WTC11 (cell line): ENCODE measurements around the gene TPP1. TPM values are rescaled to one million over a fixed set of nuclear protein-coding genes. Genes with fewer than 3 reads are reported as not detected.

Experiments
- ATAC-seq: fragments of 200-7000 bp; cut with Tn5 transposase; 2 replicates; pipeline ENCODE4 v1.10.0; 2021; ENCODE audit warnings: mild to moderate bottlenecking, moderate library complexity
- CTCF ChIA-PET: fragments of 300-600 bp; sonication (Branson Sonifier 250); formaldehyde crosslinking; loops from one replicate; lab custom pipeline; 2021; ENCODE audit warnings: antibody characterized with exemption; lab: Charles Lee
- POLR2A ChIA-PET: fragments of 350-600 bp; sonication (Branson Sonifier 250); formaldehyde crosslinking; loops from one replicate; lab custom pipeline; 2021; ENCODE audit warnings: antibody characterized with exemption; lab: Charles Lee
- DNase-seq: peaks from one replicate; pipeline ENCODE4 v3.0.0; 2021; ENCODE audit warnings: low spot score
- H3K27ac Mint-ChIP-seq: 2 replicates; pipeline ENCODE4 v1.8.0; 2021; ENCODE audit warnings: mixed read lengths
- H3K27me3 Mint-ChIP-seq: 2 replicates; pipeline ENCODE4 v1.8.0; 2021; ENCODE audit warnings: low read depth, mild to moderate bottlenecking, moderate library complexity, mixed read lengths
- H3K36me3 Mint-ChIP-seq: 2 replicates; pipeline ENCODE4 v1.8.0; 2021; ENCODE audit warnings: mixed read lengths
- H3K4me1 Mint-ChIP-seq: 2 replicates; pipeline ENCODE4 v1.8.0; 2022; ENCODE audit warnings: mixed read lengths
- H3K4me3 Mint-ChIP-seq: 2 replicates; pipeline ENCODE4 v1.8.0; 2021; ENCODE audit warnings: mild to moderate bottlenecking, moderate library complexity, mixed read lengths
- H3K9me3 Mint-ChIP-seq: 2 replicates; pipeline ENCODE4 v1.8.0; 2021; ENCODE audit warnings: mixed read lengths
- CBFB ChIP-seq: sonication (generic); formaldehyde crosslinking; IDR thresholded peaks from 2 replicates; pipeline ENCODE4 v1.8.1; 2022; ENCODE audit warnings: mild to moderate bottlenecking, low read depth, missing genetic modification reagents
- EMX1 ChIP-seq: fragments of 250-450 bp; sonication (Bioruptor Pico); IDR thresholded peaks from 2 replicates; pipeline ENCODE4 v1.8.0; 2021; ENCODE audit warnings: mild to moderate bottlenecking
- NFE2L1 ChIP-seq: sonication (generic); formaldehyde crosslinking; IDR thresholded peaks from 2 replicates; pipeline ENCODE4 v1.8.1; 2023; ENCODE audit warnings: missing genetic modification reagents
- NR1H2 ChIP-seq: sonication (generic); formaldehyde crosslinking; IDR thresholded peaks from 2 replicates; pipeline ENCODE4 v1.9.0; 2021; ENCODE audit warnings: mild to moderate bottlenecking, moderate library complexity, missing genetic modification reagents
- OVOL2 ChIP-seq: fragments of 250-450 bp; sonication (Bioruptor Pico); IDR thresholded peaks from 2 replicates; pipeline ENCODE4 v1.9.0; 2021; ENCODE audit warnings: mild to moderate bottlenecking, borderline replicate concordance
- RELA ChIP-seq: sonication (generic); formaldehyde crosslinking; IDR thresholded peaks from 2 replicates; pipeline ENCODE4 v1.8.1; 2022; ENCODE audit warnings: missing genetic modification reagents, mild to moderate bottlenecking, borderline replicate concordance
- SP1 ChIP-seq: sonication (generic); formaldehyde crosslinking; conservative IDR thresholded peaks from 2 replicates; pipeline ENCODE4 v1.8.1; 2022; ENCODE audit warnings: missing genetic modification reagents
- TEAD4 ChIP-seq: sonication (generic); formaldehyde crosslinking; IDR thresholded peaks from 2 replicates; pipeline ENCODE4 v1.8.0; 2022; ENCODE audit warnings: mild to moderate bottlenecking, missing genetic modification reagents
- ZBTB21 ChIP-seq: sonication (generic); formaldehyde crosslinking; IDR thresholded peaks from 2 replicates; pipeline ENCODE4 v1.8.1; 2023; ENCODE audit warnings: mild to moderate bottlenecking, missing genetic modification reagents, borderline replicate concordance
- ZNF138 ChIP-seq: sonication (generic); formaldehyde crosslinking; conservative IDR thresholded peaks from 2 replicates; pipeline ENCODE4 v1.8.1; 2022; ENCODE audit warnings: mild to moderate bottlenecking, moderate library complexity, missing genetic modification reagents
- ZNF219 ChIP-seq: sonication (generic); formaldehyde crosslinking; IDR thresholded peaks from 2 replicates; pipeline ENCODE4 v1.8.0; 2023; ENCODE audit warnings: missing genetic modification reagents, mild to moderate bottlenecking, borderline replicate concordance
- ZNF671 ChIP-seq: fragments of 250-450 bp; sonication (Bioruptor Pico); IDR thresholded peaks from 2 replicates; pipeline ENCODE4 v1.8.0; 2021; ENCODE audit warnings: mild to moderate bottlenecking
- total RNA-seq: library from RNA; stranded (reverse); gene quantifications from 3 replicates; pipeline ENCODE4 v1.2.3, GENCODE V29; 2021
- TF ChIP-seq, protein P1 (sequence below): sonication (generic); formaldehyde crosslinking; IDR thresholded peaks from 2 replicates; pipeline ENCODE4 v1.8.0; 2023; ENCODE audit warnings: mild to moderate bottlenecking, missing genetic modification reagents
- TF ChIP-seq, protein P2 (sequence below): fragments of 250-450 bp; sonication (Bioruptor Pico); IDR thresholded peaks from 2 replicates; pipeline ENCODE4 v2.1.2; 2022; ENCODE audit warnings: mild to moderate bottlenecking, moderate library complexity
- TF ChIP-seq, protein P3 (sequence below): sonication (generic); formaldehyde crosslinking; IDR thresholded peaks from 2 replicates; pipeline ENCODE4 v1.8.0; 2022; ENCODE audit warnings: missing genetic modification reagents
- TF ChIP-seq, protein P4 (sequence below): sonication (generic); formaldehyde crosslinking; conservative IDR thresholded peaks from 2 replicates; pipeline ENCODE4 v1.8.1; 2022; ENCODE audit warnings: mild to moderate bottlenecking, missing genetic modification reagents
- TF ChIP-seq, protein P5 (sequence below): fragments of 250-450 bp; sonication (Bioruptor Pico); IDR thresholded peaks from 2 replicates; pipeline ENCODE4 v1.9.0; 2021; ENCODE audit warnings: mild to moderate bottlenecking, borderline replicate concordance

Gene TPP1
- total RNA-seq, 1 experiment from 2014 or later, result 36.2 TPM

DNA sequence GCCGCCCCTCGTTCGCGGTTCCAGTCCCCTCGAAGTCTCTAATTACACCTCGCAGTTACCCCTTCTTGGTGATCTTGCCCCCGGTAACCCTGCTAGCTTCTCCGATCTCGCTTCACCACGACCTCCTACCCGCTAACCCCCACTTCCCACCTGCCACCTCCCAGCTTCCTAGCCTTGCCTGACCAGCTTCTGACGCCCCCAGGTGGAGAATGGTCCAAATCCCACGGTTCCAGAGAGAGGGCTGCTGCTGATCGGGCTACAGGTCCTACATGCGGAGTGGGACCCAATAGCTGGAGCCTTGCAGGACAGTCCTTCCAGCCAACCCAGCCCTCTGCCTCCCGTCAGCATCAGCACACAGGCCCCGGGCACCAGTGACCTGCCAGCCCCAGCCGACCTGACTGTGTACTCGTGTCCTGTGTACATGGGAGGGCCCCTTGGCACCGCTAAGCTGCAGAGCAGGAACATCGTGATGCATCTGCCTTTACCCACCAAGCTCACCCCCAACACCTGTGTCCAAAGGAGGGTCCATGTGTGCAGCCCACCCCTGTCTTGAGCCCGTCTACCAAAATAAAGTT is 47.7 kb downstream of the TPP1 start:
- DNase-seq (peak; percentile 45), ATAC-seq (peak; percentile 60)
- TF ChIP-seq, protein P1, sequence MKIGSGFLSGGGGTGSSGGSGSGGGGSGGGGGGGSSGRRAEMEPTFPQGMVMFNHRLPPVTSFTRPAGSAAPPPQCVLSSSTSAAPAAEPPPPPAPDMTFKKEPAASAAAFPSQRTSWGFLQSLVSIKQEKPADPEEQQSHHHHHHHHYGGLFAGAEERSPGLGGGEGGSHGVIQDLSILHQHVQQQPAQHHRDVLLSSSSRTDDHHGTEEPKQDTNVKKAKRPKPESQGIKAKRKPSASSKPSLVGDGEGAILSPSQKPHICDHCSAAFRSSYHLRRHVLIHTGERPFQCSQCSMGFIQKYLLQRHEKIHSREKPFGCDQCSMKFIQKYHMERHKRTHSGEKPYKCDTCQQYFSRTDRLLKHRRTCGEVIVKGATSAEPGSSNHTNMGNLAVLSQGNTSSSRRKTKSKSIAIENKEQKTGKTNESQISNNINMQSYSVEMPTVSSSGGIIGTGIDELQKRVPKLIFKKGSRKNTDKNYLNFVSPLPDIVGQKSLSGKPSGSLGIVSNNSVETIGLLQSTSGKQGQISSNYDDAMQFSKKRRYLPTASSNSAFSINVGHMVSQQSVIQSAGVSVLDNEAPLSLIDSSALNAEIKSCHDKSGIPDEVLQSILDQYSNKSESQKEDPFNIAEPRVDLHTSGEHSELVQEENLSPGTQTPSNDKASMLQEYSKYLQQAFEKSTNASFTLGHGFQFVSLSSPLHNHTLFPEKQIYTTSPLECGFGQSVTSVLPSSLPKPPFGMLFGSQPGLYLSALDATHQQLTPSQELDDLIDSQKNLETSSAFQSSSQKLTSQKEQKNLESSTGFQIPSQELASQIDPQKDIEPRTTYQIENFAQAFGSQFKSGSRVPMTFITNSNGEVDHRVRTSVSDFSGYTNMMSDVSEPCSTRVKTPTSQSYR, result no peak
- TF ChIP-seq OVOL2 (CRISPR knock-in tag) (no peak), CBFB (no peak), TEAD4 (CRISPR knock-in tag) (no peak), EMX1 (CRISPR knock-in tag) (no peak), NR1H2 (CRISPR knock-in tag) (no peak), RELA (CRISPR knock-in tag) (no peak)
- TF ChIP-seq, protein P2, sequence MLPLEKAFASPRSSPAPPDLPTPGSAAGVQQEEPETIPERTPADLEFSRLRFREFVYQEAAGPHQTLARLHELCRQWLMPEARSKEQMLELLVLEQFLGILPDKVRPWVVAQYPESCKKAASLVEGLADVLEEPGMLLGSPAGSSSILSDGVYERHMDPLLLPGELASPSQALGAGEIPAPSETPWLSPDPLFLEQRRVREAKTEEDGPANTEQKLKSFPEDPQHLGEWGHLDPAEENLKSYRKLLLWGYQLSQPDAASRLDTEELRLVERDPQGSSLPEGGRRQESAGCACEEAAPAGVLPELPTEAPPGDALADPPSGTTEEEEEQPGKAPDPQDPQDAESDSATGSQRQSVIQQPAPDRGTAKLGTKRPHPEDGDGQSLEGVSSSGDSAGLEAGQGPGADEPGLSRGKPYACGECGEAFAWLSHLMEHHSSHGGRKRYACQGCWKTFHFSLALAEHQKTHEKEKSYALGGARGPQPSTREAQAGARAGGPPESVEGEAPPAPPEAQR (CRISPR knock-in tag), result no peak
- POLR2A ChIA-PET, result interaction anchor here (1.1 kb wide), 1 partner anchor 40 kb away, joined by 4 read pairs; the partner anchor contains the start of gene TAF10
- Mint-ChIP-seq H3K36me3 (no peaks in the 10 kb centered on the region), H3K27me3 (no peaks in the 10 kb centered on the region; the same call in 1 of the 2 replicates), H3K4me1 (peaks cover 7% of the 10 kb centered on the region), H3K9me3 (no peaks in the 10 kb centered on the region), H3K4me3 (no peak overlapping the region), H3K27ac (no peak overlapping the region)
- CTCF ChIA-PET, result interaction anchor here (0.8 to 2.6 kb wide), 19 partner anchors 8 to 213 kb away, joined by 3 to 22 read pairs (median 3); partner anchors contain the start of gene TAF10

DNA sequence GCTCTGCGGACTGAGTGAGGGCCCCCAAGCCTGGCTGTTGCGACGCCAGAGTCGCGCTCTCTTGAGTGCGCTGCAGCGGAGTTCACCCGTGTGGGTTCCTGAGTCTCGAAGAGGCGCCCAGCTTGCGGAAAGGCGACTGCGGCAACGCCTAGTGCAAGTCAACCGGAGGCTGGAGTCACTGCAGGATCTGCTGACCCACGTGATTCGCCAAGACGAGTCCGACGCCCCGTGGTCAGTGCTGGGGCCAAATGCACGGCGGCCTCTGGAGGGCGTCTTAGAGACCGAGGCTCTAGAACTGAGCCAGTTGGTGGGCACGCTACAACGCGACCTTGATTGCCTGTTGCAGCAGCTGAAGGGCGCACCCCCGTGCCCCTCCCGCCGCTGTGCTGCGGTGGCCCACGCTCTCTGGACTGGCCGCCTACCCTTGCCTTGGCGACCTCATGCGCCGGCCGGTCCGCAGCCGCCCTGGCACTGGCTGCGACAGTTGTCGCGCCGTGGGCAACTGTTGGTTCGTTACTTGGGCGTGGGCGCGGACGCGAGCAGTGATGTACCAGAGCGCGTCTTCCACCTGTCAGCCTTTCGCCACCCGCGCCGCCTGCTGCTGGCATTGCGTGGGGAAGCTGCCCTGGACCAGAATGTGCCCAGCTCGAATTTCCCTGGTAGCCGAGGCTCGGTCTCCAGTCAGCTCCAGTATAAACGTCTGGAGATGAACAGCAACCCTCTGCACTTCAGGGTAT is 48.4 kb downstream of the TPP1 start:
- no peaks in the 10 kb centered on the region for H3K9me3 Mint-ChIP-seq
- ATAC-seq (peak; percentile 17; the same call in 1 of the 2 replicates), DNase-seq (peak; percentile 40)
- H3K27ac Mint-ChIP-seq, result no peak overlapping the region
- H3K4me3 Mint-ChIP-seq, result no peak overlapping the region
- POLR2A ChIA-PET, result interaction anchor here (1.1 kb wide), 1 partner anchor 41 kb away, joined by 4 read pairs; the partner anchor contains the start of gene TAF10
- H3K27me3 Mint-ChIP-seq, result no peaks in the 10 kb centered on the region; the same call in 1 of the 2 replicates
- CTCF ChIA-PET, result interaction anchor here (0.8 to 2.6 kb wide), 16 partner anchors 9 to 192 kb away, joined by 3 to 22 read pairs (median 4); partner anchors contain the start of genes MRPL17 and TAF10
- peaks cover 7% of the 10 kb centered on the region for H3K4me1 Mint-ChIP-seq
- H3K36me3 Mint-ChIP-seq, result no peaks in the 10 kb centered on the region
- TF ChIP-seq, protein P1, result no peak
- TF ChIP-seq ZNF219 (CRISPR knock-in tag), result no peak
- TF ChIP-seq EMX1 (CRISPR knock-in tag), result no peak
- TF ChIP-seq ZNF671, result no peak
- TF ChIP-seq, protein P3, sequence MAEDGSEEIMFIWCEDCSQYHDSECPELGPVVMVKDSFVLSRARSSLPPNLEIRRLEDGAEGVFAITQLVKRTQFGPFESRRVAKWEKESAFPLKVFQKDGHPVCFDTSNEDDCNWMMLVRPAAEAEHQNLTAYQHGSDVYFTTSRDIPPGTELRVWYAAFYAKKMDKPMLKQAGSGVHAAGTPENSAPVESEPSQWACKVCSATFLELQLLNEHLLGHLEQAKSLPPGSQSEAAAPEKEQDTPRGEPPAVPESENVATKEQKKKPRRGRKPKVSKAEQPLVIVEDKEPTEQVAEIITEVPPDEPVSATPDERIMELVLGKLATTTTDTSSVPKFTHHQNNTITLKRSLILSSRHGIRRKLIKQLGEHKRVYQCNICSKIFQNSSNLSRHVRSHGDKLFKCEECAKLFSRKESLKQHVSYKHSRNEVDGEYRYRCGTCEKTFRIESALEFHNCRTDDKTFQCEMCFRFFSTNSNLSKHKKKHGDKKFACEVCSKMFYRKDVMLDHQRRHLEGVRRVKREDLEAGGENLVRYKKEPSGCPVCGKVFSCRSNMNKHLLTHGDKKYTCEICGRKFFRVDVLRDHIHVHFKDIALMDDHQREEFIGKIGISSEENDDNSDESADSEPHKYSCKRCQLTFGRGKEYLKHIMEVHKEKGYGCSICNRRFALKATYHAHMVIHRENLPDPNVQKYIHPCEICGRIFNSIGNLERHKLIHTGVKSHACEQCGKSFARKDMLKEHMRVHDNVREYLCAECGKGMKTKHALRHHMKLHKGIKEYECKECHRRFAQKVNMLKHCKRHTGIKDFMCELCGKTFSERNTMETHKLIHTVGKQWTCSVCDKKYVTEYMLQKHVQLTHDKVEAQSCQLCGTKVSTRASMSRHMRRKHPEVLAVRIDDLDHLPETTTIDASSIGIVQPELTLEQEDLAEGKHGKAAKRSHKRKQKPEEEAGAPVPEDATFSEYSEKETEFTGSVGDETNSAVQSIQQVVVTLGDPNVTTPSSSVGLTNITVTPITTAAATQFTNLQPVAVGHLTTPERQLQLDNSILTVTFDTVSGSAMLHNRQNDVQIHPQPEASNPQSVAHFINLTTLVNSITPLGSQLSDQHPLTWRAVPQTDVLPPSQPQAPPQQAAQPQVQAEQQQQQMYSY (CRISPR knock-in tag), result no peak
- TF ChIP-seq RELA (CRISPR knock-in tag), result no peak
- no peak for TF ChIP-seq ZNF138 (CRISPR knock-in tag)
- TF ChIP-seq, protein P4, sequence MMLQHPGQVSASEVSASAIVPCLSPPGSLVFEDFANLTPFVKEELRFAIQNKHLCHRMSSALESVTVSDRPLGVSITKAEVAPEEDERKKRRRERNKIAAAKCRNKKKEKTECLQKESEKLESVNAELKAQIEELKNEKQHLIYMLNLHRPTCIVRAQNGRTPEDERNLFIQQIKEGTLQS, result no peak
- no peak for TF ChIP-seq ZBTB21 (CRISPR knock-in tag)
- TF ChIP-seq SP1 (CRISPR knock-in tag), result no peak
- no peak for TF ChIP-seq NFE2L1
- TF ChIP-seq, protein P5, sequence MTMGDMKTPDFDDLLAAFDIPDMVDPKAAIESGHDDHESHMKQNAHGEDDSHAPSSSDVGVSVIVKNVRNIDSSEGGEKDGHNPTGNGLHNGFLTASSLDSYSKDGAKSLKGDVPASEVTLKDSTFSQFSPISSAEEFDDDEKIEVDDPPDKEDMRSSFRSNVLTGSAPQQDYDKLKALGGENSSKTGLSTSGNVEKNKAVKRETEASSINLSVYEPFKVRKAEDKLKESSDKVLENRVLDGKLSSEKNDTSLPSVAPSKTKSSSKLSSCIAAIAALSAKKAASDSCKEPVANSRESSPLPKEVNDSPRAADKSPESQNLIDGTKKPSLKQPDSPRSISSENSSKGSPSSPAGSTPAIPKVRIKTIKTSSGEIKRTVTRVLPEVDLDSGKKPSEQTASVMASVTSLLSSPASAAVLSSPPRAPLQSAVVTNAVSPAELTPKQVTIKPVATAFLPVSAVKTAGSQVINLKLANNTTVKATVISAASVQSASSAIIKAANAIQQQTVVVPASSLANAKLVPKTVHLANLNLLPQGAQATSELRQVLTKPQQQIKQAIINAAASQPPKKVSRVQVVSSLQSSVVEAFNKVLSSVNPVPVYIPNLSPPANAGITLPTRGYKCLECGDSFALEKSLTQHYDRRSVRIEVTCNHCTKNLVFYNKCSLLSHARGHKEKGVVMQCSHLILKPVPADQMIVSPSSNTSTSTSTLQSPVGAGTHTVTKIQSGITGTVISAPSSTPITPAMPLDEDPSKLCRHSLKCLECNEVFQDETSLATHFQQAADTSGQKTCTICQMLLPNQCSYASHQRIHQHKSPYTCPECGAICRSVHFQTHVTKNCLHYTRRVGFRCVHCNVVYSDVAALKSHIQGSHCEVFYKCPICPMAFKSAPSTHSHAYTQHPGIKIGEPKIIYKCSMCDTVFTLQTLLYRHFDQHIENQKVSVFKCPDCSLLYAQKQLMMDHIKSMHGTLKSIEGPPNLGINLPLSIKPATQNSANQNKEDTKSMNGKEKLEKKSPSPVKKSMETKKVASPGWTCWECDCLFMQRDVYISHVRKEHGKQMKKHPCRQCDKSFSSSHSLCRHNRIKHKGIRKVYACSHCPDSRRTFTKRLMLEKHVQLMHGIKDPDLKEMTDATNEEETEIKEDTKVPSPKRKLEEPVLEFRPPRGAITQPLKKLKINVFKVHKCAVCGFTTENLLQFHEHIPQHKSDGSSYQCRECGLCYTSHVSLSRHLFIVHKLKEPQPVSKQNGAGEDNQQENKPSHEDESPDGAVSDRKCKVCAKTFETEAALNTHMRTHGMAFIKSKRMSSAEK (CRISPR knock-in tag), result no peak
